ACC112 (cell line): ENCODE data around the gene OSM.

Experiments used
- H2AFZ ChIP-seq: fragments of 200-600 bp; sonication (generic); one replicate; pipeline ENCODE4 v1.6.0; 2017; ENCODE audit warnings: antibody characterized with exemption, low read length; ENCODE audit not compliant: unreplicated experiment
- H3K27ac ChIP-seq: fragments of 200-600 bp; sonication (generic); 2 replicates; pipeline ENCODE4 v1.5.1; 2014; ENCODE audit warnings: low read depth, mild to moderate bottlenecking, antibody characterized with exemption, low read length, moderate library complexity
- H3K27me3 ChIP-seq: fragments of 200-600 bp; sonication (generic); 2 replicates; pipeline ENCODE4 v1.6.1; 2014; ENCODE audit warnings: mild to moderate bottlenecking, antibody characterized with exemption, low read length, moderate library complexity, mixed read lengths; ENCODE audit not compliant: insufficient read depth
- H3K36me3 ChIP-seq: fragments of 200-600 bp; sonication (generic); 2 replicates; pipeline ENCODE4 v1.6.1; 2016; ENCODE audit warnings: mild to moderate bottlenecking, antibody characterized with exemption, low read length, moderate library complexity, mixed read lengths; ENCODE audit not compliant: insufficient read depth
- H3K4me1 ChIP-seq: fragments of 200-600 bp; sonication (generic); one replicate; pipeline ENCODE4 v1.6.1; 2016; ENCODE audit warnings: low read length, mixed read lengths; ENCODE audit not compliant: insufficient read depth, unreplicated experiment, control insufficient read depth
- H3K4me3 ChIP-seq: fragments of 200-600 bp; sonication (generic); 2 replicates; pipeline ENCODE4 v1.5.1; 2014; ENCODE audit warnings: mild to moderate bottlenecking, low read depth, low read length
- H3K79me2 ChIP-seq: fragments of 200-600 bp; sonication (generic); one replicate; pipeline ENCODE4 v1.6.0; 2016; ENCODE audit warnings: low read length; ENCODE audit not compliant: control insufficient read depth, unreplicated experiment, insufficient read depth

The OSM gene

GRCh38 chr22:30289980-30290313 is 23.3 kb upstream of the OSM start:
- Histone ChIP-seq H3K4me3 (peak overlapping the region; percentile 86), H3K4me1 (peaks cover 28% of the 10 kb centered on the region), H3K36me3 (no peaks in the 10 kb centered on the region), H3K79me2 (no peaks in the 10 kb centered on the region), H3K27ac (peak overlapping the region; percentile 56; the same call in 1 of the 2 replicates), H2AFZ (no peak overlapping the region), H3K27me3 (no peaks in the 10 kb centered on the region)

- no peaks in the 10 kb centered on the region for H3K79me2 ChIP-seq
- peak within 1 kb of the TSS; percentile 81 for H2AFZ ChIP-seq
- H3K4me1 ChIP-seq = peaks cover 28% of the 10 kb centered on the region
- H3K27me3 ChIP-seq = no peaks in the 10 kb centered on the region
- peak within 1 kb of the TSS; percentile 86 for H3K4me3 ChIP-seq
- no peaks in the 10 kb centered on the region for H3K36me3 ChIP-seq
- H3K27ac ChIP-seq = peak within 1 kb of the TSS; percentile 56; the same call in 1 of the 2 replicates
Observed at GRCh38 chr22:30289141-30289979, 22.7 kb upstream of the OSM start, which contains the start of gene CASTOR1. CASTOR1 (minus strand) TSS chr22:30289505; CDS start chr22:30289497, 8 bp downstream.

- Histone ChIP-seq H3K36me3 (no peaks in the 10 kb centered on the region), H3K27me3 (no peaks in the 10 kb centered on the region), H2AFZ (no peak overlapping the region), H3K4me3 (peak overlapping the region; percentile 86), H3K79me2 (no peaks in the 10 kb centered on the region), H3K27ac (0 out of 2 replicates have a peak overlapping the region, but pooled peaks have one; percentile 29), H3K4me1 (peaks cover 28% of the 10 kb centered on the region)
Observed at GRCh38 chr22:30288419-30289140, 21.9 kb upstream of the OSM start.

- Histone ChIP-seq H3K79me2 (no peaks in the 10 kb centered on the region), H3K27ac (0 out of 2 replicates have a peak overlapping the region, but pooled peaks have one; percentile 29), H2AFZ (no peak overlapping the region), H3K36me3 (no peaks in the 10 kb centered on the region), H3K4me1 (peaks cover 28% of the 10 kb centered on the region), H3K4me3 (peak overlapping the region; percentile 86), H3K27me3 (no peaks in the 10 kb centered on the region)
Observed at GRCh38 chr22:30287648-30288418, 21.2 kb upstream of the OSM start.

- no peak overlapping the region for H3K27ac ChIP-seq
- H2AFZ ChIP-seq = no peak overlapping the region
- no peak overlapping the region for H3K4me3 ChIP-seq
- H3K36me3 ChIP-seq = no peaks in the 10 kb centered on the region
- H3K4me1 ChIP-seq = peaks cover 28% of the 10 kb centered on the region
- no peaks in the 10 kb centered on the region for H3K27me3 ChIP-seq
- no peaks in the 10 kb centered on the region for H3K79me2 ChIP-seq
Observed at GRCh38 chr22:30286813-30287647, 20.4 kb upstream of the OSM start.

- no peak overlapping the region for H3K27ac ChIP-seq
- peaks cover 22% of the 10 kb centered on the region for H3K4me1 ChIP-seq
- no peak overlapping the region for H2AFZ ChIP-seq
- H3K27me3 ChIP-seq = no peaks in the 10 kb centered on the region
- H3K4me3 ChIP-seq = no peak overlapping the region
- H3K79me2 ChIP-seq = no peaks in the 10 kb centered on the region
- H3K36me3 ChIP-seq = no peaks in the 10 kb centered on the region
Observed at GRCh38 chr22:30286331-30286730, 19.7 kb upstream of the OSM start.

GRCh38 chr22:30285846-30286200 is 19.2 kb upstream of the OSM start:
- H3K4me3 ChIP-seq = no peak overlapping the region
- no peaks in the 10 kb centered on the region for H3K27me3 ChIP-seq
- H3K4me1 ChIP-seq = peaks cover 17% of the 10 kb centered on the region
- H3K27ac ChIP-seq = no peak overlapping the region
- H3K79me2 ChIP-seq = no peaks in the 10 kb centered on the region
- H2AFZ ChIP-seq = no peak overlapping the region
- H3K36me3 ChIP-seq = no peaks in the 10 kb centered on the region

- Histone ChIP-seq H3K27me3 (no peaks in the 10 kb centered on the region), H3K4me3 (no peak overlapping the region), H3K36me3 (no peaks in the 10 kb centered on the region), H2AFZ (no peak overlapping the region), H3K79me2 (no peaks in the 10 kb centered on the region), H3K4me1 (peaks cover 11% of the 10 kb centered on the region), H3K27ac (no peak overlapping the region)
Observed at GRCh38 chr22:30285176-30285845, 18.7 kb upstream of the OSM start.

GRCh38 chr22:30284666-30285065 is 18.0 kb upstream of the OSM start:
- Histone ChIP-seq H3K27ac (no peak overlapping the region), H2AFZ (no peak overlapping the region), H3K79me2 (no peaks in the 10 kb centered on the region), H3K36me3 (no peaks in the 10 kb centered on the region), H3K4me1 (peaks cover 5% of the 10 kb centered on the region), H3K27me3 (no peaks in the 10 kb centered on the region), H3K4me3 (no peak overlapping the region)
